Renal cortex interstitium (tissue), 11 donors: ENCODE results near the gene CACNA1D. TPM values are rescaled to one million over a fixed set of nuclear protein-coding genes. Genes with fewer than 3 reads are reported as not detected.

ENCODE experiments used
- DNase-seq, 11 donors: peaks; one replicate each; pipeline ENCODE4 v3.0.0-alpha.2; 2013; ENCODE audit warnings: low read depth in 9 of 11, low spot score in 4 of 11; ENCODE audit errors: extremely low read depth in 1 of 11
- polyA plus RNA-seq, 3 donors: library from polyadenylated mRNA; unstranded; fragments of 120-200 nt; gene quantifications; one replicate each; pipeline ENCODE4 v1.2.1, GENCODE V29; 2013; ENCODE audit not compliant: insufficient read length in 3 of 3

Gene CACNA1D
- polyA plus RNA-seq, 3 donors: 11.0 to 18.2 (median 12.9) TPM

- DNase-seq: no peak
Measured at GRCh38 chr3:53863145-53863544, 368.7 kb downstream of the CACNA1D start.

Other genes starting within 250 kb of the CACNA1D start
- gene TKT, start 238.6 kb upstream of the CACNA1D start, polyA plus RNA-seq: 100 to 1,000 TPM in 2 of 3 donors, 10 to 100 TPM in 1; 94.9 to 131 (median 113) TPM
- 10 to 100 TPM; 28.3 to 33.8 (median 29.4) TPM for gene DCP1A, start 147.1 kb upstream of the CACNA1D start, polyA plus RNA-seq